ENCODE results near the gene ABLIM2. TPM values are rescaled to one million over a fixed set of nuclear protein-coding genes. Genes with fewer than 3 reads are reported as not detected.

The ABLIM2 gene
- total and polyA plus RNA-seq, 2 of the 8 experiments (the other 6 are each of a cell fraction or from before 2014, with no cell fraction given), result 2.8 to 3.0 TPM

- no peak for TF ChIP-seq CHD7 (IDR thresholded peaks at IDR 0.05; ENCODE audit: insufficient replicate concordance, low read length)
- no peak for TF ChIP-seq SIN3A (conservative IDR thresholded peaks at IDR 0.05 in 1 of 2, IDR thresholded peaks at IDR 0.05 in 1 of 2; ENCODE audit: low read depth in 1 of 2, low read length in 2 of 2)
- TF ChIP-seq CBX8 (IDR thresholded peaks at IDR 0.05; ENCODE audit: borderline replicate concordance, low read depth, low read length), result no peak
- TF ChIP-seq NRF1 (IDR thresholded peaks at IDR 0.05; ENCODE audit: low read depth, low read length), result no peak
- TF ChIP-seq SP2 (IDR thresholded peaks at IDR 0.05; ENCODE audit: low read length), result no peak
- TF ChIP-seq ASH2L (IDR thresholded peaks at IDR 0.05; ENCODE audit: low read length), result no peak
- no peak for TF ChIP-seq CHD1 (IDR thresholded peaks at IDR 0.05; ENCODE audit: low read depth, low read length)
These were observed 33.0 kb downstream of the ABLIM2 start (continued) for GRCh38 chr4:8125526-8126056.

Data from H1 (cell line).